DND-41 (cell line): ENCODE data around the gene RASGEF1C.

Experiments
- EZH2 ChIP-seq: IDR thresholded peaks from 3 replicates; pipeline ENCODE4 v1.6.1; 2012; ENCODE audit warnings: borderline replicate concordance, low read depth, mild to moderate bottlenecking, moderate library complexity, low read length, inconsistent platforms; ENCODE audit not compliant: severe bottlenecking
- TF ChIP-seq, protein P1 (sequence below): IDR thresholded peaks from 2 replicates; pipeline ENCODE4 v1.5.1; 2012; ENCODE audit warnings: borderline replicate concordance, low read length, moderate library complexity, mild to moderate bottlenecking; ENCODE audit not compliant: poor library complexity, severe bottlenecking; ENCODE audit errors: extremely low read depth

DNA sequence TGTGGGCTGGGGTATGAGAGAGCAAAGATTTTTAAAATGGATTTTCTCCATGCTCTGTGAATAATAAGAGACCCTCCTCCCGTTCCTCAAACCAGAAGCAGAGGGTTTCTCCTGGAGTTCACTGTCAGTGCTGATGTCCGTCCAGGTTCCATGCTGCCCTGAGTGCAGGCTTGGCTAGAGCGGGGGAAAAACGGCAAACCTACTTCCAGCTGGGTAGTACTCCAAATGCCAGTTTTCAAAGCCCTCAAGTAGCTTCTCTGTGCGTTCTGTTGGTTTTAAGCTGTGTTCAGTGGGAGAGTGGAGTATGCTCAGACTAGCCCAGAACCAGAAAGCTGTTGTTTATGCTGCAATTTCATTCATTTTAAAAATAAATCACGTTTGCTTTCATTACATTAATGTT, 40.3 kb downstream of the RASGEF1C start:
- TF ChIP-seq, protein P1, sequence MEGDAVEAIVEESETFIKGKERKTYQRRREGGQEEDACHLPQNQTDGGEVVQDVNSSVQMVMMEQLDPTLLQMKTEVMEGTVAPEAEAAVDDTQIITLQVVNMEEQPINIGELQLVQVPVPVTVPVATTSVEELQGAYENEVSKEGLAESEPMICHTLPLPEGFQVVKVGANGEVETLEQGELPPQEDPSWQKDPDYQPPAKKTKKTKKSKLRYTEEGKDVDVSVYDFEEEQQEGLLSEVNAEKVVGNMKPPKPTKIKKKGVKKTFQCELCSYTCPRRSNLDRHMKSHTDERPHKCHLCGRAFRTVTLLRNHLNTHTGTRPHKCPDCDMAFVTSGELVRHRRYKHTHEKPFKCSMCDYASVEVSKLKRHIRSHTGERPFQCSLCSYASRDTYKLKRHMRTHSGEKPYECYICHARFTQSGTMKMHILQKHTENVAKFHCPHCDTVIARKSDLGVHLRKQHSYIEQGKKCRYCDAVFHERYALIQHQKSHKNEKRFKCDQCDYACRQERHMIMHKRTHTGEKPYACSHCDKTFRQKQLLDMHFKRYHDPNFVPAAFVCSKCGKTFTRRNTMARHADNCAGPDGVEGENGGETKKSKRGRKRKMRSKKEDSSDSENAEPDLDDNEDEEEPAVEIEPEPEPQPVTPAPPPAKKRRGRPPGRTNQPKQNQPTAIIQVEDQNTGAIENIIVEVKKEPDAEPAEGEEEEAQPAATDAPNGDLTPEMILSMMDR = no peak
- no peak for TF ChIP-seq EZH2
